Measurements from ENCODE around the gene AQP2. TPM values are rescaled to one million over a fixed set of nuclear protein-coding genes. Genes with fewer than 3 reads are reported as not detected.

AQP2 gene
- total RNA-seq, 1 donor from 2014 or later: not detected

DNA sequence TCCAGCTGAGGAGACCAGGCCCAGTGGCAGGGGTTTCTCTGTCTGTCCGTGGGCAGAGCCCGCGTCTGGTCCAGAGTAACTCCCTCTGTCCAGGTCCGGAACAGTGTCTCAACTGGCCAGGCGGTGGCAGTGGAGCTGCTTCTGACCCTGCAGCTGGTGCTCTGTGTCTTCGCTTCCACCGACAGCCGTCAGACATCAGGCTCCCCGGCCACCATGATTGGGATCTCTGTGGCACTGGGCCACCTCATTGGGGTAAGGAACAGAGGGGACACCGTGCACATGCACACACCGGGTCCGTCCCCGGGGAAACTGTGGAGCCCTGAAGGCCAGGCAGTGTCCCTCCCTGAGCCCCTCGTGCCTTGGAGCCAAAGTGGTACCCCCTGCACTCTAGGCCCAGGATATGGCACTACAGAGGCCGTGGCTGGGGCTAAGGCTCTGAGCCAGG, 23.7 kb downstream of the AQP2 start:
- no peaks in the 10 kb centered on the region for H3K36me3 Mint-ChIP-seq (ENCODE audit: low read depth)
- TF ChIP-seq, protein P1, sequence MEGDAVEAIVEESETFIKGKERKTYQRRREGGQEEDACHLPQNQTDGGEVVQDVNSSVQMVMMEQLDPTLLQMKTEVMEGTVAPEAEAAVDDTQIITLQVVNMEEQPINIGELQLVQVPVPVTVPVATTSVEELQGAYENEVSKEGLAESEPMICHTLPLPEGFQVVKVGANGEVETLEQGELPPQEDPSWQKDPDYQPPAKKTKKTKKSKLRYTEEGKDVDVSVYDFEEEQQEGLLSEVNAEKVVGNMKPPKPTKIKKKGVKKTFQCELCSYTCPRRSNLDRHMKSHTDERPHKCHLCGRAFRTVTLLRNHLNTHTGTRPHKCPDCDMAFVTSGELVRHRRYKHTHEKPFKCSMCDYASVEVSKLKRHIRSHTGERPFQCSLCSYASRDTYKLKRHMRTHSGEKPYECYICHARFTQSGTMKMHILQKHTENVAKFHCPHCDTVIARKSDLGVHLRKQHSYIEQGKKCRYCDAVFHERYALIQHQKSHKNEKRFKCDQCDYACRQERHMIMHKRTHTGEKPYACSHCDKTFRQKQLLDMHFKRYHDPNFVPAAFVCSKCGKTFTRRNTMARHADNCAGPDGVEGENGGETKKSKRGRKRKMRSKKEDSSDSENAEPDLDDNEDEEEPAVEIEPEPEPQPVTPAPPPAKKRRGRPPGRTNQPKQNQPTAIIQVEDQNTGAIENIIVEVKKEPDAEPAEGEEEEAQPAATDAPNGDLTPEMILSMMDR (conservative IDR thresholded peaks at IDR 0.05): peak; percentile 50
- H3K27ac Mint-ChIP-seq (ENCODE audit: unreplicated experiment): no peak overlapping the region
- H3K9me3 Mint-ChIP-seq: no peaks in the 10 kb centered on the region
- H3K27me3 Mint-ChIP-seq (ENCODE audit: low read depth): no peaks in the 10 kb centered on the region
- H3K4me3 Mint-ChIP-seq: no peak overlapping the region
- peaks cover 12% of the 10 kb centered on the region for H3K4me1 Mint-ChIP-seq
- peak; percentile 40 for DNase-seq (ENCODE audit: low read depth, low spot score)

DNA sequence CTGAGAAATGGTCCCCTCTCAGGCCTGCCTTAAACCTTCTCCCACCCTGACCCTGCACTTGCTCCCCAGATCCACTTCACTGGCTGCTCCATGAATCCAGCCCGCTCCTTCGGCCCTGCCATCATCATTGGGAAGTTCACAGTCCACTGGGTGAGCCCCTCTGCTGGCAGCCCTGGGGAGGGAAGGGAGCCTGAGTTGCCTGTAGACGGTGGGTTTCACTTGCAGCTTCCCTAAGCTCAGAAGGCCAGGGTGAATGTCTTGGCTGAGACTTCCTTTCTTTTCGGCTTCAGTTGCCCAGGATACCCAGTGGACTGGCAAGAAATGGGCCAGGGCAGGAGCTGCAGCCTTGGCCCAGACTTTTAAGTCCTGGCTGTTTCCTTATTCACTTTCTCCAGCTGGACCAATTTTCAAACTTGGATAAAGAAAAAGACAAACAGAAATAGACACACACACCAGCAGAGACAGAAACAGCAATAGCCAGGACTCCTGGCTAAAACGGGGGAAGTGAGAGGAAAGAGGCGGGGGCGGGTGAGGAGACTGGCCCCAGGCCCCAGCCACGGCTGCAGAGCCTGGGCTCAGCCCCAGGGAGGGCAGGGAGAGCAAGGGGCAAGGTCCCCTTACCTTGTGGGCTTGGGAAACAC, 24.3 kb downstream of the AQP2 start:
- Mint-ChIP-seq H3K36me3 (ENCODE audit: low read depth) (no peaks in the 10 kb centered on the region), H3K27me3 (ENCODE audit: low read depth) (no peaks in the 10 kb centered on the region), H3K4me1 (peaks cover 17% of the 10 kb centered on the region), H3K4me3 (no peak overlapping the region), H3K9me3 (no peaks in the 10 kb centered on the region), H3K27ac (ENCODE audit: unreplicated experiment) (no peak overlapping the region)
- no peak for DNase-seq (ENCODE audit: low read depth, low spot score)
- TF ChIP-seq, protein P1 (conservative IDR thresholded peaks at IDR 0.05): no peak

DNA sequence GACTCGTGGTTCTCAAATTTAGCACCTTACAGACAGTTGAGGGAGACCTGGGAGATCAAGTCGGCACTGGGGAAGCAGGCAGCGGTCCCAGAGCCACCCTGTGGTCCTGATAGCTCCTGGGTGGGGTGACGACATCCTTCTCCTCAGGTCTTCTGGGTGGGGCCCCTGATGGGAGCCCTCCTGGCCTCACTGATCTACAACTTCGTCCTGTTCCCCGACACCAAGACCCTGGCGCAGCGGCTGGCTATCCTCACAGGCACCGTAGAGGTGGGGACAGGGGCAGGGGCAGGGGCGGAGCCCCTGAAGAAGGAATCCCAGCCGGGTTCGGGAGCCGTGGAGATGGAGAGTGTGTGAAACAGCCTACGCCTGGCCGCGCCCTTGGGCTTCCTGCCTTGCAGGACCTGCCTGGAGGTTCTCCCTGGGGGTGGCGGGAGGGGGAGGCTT, 24.8 kb downstream of the AQP2 start:
- Mint-ChIP-seq H3K27me3 (ENCODE audit: low read depth) (no peaks in the 10 kb centered on the region), H3K9me3 (no peaks in the 10 kb centered on the region), H3K4me1 (peaks cover 20% of the 10 kb centered on the region), H3K36me3 (ENCODE audit: low read depth) (no peaks in the 10 kb centered on the region), H3K4me3 (no peak overlapping the region), H3K27ac (ENCODE audit: unreplicated experiment) (no peak overlapping the region)
- TF ChIP-seq, protein P1 (conservative IDR thresholded peaks at IDR 0.05): no peak
- DNase-seq (ENCODE audit: low read depth, low spot score): no peak

DNA sequence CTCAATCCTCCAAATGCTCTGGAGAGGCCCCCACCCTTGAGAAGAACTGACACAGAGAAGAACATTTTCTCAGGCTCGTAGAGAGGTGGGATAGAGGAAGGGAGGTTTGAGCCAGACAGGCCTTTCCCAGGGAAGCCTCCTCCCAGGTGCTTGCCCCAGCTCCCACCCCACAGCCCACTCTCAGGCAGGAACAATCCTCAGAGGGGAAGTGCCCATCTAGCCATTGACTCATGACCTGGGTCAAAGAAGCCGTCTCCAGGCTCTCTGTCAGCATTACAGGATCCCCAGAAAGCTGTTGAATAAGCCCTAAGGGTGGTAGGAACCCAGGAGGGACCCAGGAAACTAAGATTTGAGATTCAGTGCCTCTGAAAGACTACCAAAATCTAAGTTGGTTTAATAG, 26.0 kb downstream of the AQP2 start:
- peaks cover 28% of the 10 kb centered on the region for H3K4me1 Mint-ChIP-seq
- TF ChIP-seq, protein P1 (conservative IDR thresholded peaks at IDR 0.05): no peak
- no peaks in the 10 kb centered on the region for H3K27me3 Mint-ChIP-seq (ENCODE audit: low read depth)
- DNase-seq (ENCODE audit: low read depth, low spot score): no peak
- no peak overlapping the region for H3K4me3 Mint-ChIP-seq
- no peaks in the 10 kb centered on the region for H3K9me3 Mint-ChIP-seq
- no peak overlapping the region for H3K27ac Mint-ChIP-seq (ENCODE audit: unreplicated experiment)
- no peaks in the 10 kb centered on the region for H3K36me3 Mint-ChIP-seq (ENCODE audit: low read depth)

DNA sequence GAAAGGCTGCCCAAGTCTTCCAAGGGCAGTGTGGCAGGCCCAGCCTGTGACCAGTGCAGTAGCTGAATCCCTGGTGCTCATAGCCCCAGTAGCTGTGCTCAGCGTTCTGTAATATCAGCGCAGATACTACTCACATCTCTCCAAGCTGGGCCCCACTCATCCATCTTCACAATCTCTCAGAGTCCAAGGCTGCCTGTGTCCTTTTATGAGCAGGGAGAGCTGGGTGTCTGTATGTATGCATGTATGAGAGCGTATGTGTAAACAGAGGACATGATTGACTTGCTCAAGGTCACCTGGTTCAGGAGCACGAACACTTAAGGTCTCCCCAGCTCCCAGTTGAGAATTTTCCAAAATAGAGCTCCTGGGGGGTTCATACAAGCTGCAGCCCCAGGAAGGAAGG, 27.6 kb downstream of the AQP2 start:
- TF ChIP-seq, protein P1 (conservative IDR thresholded peaks at IDR 0.05): no peak
- no peak for DNase-seq (ENCODE audit: low read depth, low spot score)
- H3K4me1 Mint-ChIP-seq: peaks cover 28% of the 10 kb centered on the region
- H3K27me3 Mint-ChIP-seq (ENCODE audit: low read depth): no peaks in the 10 kb centered on the region
- H3K4me3 Mint-ChIP-seq: no peak overlapping the region
- no peaks in the 10 kb centered on the region for H3K36me3 Mint-ChIP-seq (ENCODE audit: low read depth)
- H3K9me3 Mint-ChIP-seq: no peaks in the 10 kb centered on the region
- H3K27ac Mint-ChIP-seq (ENCODE audit: unreplicated experiment): no peak overlapping the region

Measured in neural crest cell (in vitro differentiated cells).